GM18502 (cell line): ENCODE measurements around the gene DUSP19.

ENCODE experiments used
- ATAC-seq: cut with Tn5 transposase; IDR thresholded peaks from one replicate; pipeline ENCODE4 v1.9.1; 2021; ENCODE audit warnings: mild to moderate bottlenecking; ENCODE audit not compliant: unreplicated experiment, poor library complexity

DUSP19 gene

GRCh38 chr2:183063083-183063482 lies 15.5 kb upstream of the DUSP19 start:
- ATAC-seq = peak; percentile 85

GRCh38 chr2:183068561-183068960 lies 10.0 kb upstream of the DUSP19 start:
- no peak for ATAC-seq

- no peak for ATAC-seq
Observed at GRCh38 chr2:183069174-183069573, 9.4 kb upstream of the DUSP19 start.

GRCh38 chr2:183070942-183071844 lies 7.4 kb upstream of the DUSP19 start:
- no peak for ATAC-seq

GRCh38 chr2:183072177-183072576 lies 6.4 kb upstream of the DUSP19 start:
- ATAC-seq = no peak

GRCh38 chr2:183078163-183078463 lies 434 bp upstream of the DUSP19 start:
- ATAC-seq = no peak

GRCh38 chr2:183079139-183079775 lies 710 bp downstream of the DUSP19 start:
- peak; percentile 39 for ATAC-seq

GRCh38 chr2:183081911-183082310 lies 3.4 kb downstream of the DUSP19 start:
- ATAC-seq = no peak

- no peak for ATAC-seq
Observed at GRCh38 chr2:183088061-183088460, 9.5 kb downstream of the DUSP19 start.

GRCh38 chr2:183089192-183089851 lies 10.8 kb downstream of the DUSP19 start:
- peak; percentile 76 for ATAC-seq

GRCh38 chr2:183091318-183091953 lies 12.9 kb downstream of the DUSP19 start:
- ATAC-seq = no peak

- ATAC-seq = no peak
Observed at GRCh38 chr2:183091954-183092345, 13.4 kb downstream of the DUSP19 start.

- ATAC-seq = peak; percentile 85
Observed at GRCh38 chr2:183093857-183094657, 15.5 kb downstream of the DUSP19 start.

- ATAC-seq = no peak
Observed at GRCh38 chr2:183105402-183106134, 27.0 kb downstream of the DUSP19 start.

- no peak for ATAC-seq
Observed at GRCh38 chr2:183112577-183112976, 34.0 kb downstream of the DUSP19 start.

GRCh38 chr2:183113630-183114029 lies 35.1 kb downstream of the DUSP19 start:
- no peak for ATAC-seq

- ATAC-seq = no peak
Observed at GRCh38 chr2:183117226-183117625, 38.7 kb downstream of the DUSP19 start.

- ATAC-seq = no peak
Observed at GRCh38 chr2:183123117-183123958, 44.8 kb downstream of the DUSP19 start.

- peak; percentile 46 for ATAC-seq
Observed at GRCh38 chr2:183123959-183124221, 45.3 kb downstream of the DUSP19 start.
